ENCODE data around the gene TMOD3.

TMOD3 gene

GRCh38 chr15:51802593-51802992 lies 26.9 kb upstream of the TMOD3 start:
- Histone ChIP-seq H3K27me3 (replicated peaks; ENCODE audit: control insufficient read depth, insufficient read depth, low read length) (no peaks in the 10 kb centered on the region), H3K36me3 (ENCODE audit: control insufficient read depth, insufficient read depth, low read length) (peaks cover 8% of the 10 kb centered on the region), H3K4me3 (replicated peaks; ENCODE audit: low read depth, low read length) (no peak overlapping the region)
- TF ChIP-seq, protein P1, sequence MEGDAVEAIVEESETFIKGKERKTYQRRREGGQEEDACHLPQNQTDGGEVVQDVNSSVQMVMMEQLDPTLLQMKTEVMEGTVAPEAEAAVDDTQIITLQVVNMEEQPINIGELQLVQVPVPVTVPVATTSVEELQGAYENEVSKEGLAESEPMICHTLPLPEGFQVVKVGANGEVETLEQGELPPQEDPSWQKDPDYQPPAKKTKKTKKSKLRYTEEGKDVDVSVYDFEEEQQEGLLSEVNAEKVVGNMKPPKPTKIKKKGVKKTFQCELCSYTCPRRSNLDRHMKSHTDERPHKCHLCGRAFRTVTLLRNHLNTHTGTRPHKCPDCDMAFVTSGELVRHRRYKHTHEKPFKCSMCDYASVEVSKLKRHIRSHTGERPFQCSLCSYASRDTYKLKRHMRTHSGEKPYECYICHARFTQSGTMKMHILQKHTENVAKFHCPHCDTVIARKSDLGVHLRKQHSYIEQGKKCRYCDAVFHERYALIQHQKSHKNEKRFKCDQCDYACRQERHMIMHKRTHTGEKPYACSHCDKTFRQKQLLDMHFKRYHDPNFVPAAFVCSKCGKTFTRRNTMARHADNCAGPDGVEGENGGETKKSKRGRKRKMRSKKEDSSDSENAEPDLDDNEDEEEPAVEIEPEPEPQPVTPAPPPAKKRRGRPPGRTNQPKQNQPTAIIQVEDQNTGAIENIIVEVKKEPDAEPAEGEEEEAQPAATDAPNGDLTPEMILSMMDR (IDR thresholded peaks at IDR 0.05; ENCODE audit: insufficient read depth, low read length, poor library complexity, severe bottlenecking): no peak
- DNase-seq (ENCODE audit: extremely low read depth, insufficient read length): no peak

GRCh38 chr15:51803965-51804364 lies 25.5 kb upstream of the TMOD3 start:
- TF ChIP-seq, protein P1 (IDR thresholded peaks at IDR 0.05; ENCODE audit: insufficient read depth, low read length, poor library complexity, severe bottlenecking): no peak
- Histone ChIP-seq H3K36me3 (ENCODE audit: control insufficient read depth, insufficient read depth, low read length) (peaks cover 6% of the 10 kb centered on the region), H3K27me3 (replicated peaks; ENCODE audit: control insufficient read depth, insufficient read depth, low read length) (no peaks in the 10 kb centered on the region), H3K4me3 (replicated peaks; ENCODE audit: low read depth, low read length) (no peak overlapping the region)
- DNase-seq (ENCODE audit: extremely low read depth, insufficient read length): no peak

GRCh38 chr15:51806123-51806522 lies 23.3 kb upstream of the TMOD3 start:
- no peak for DNase-seq (ENCODE audit: extremely low read depth, insufficient read length)
- Histone ChIP-seq H3K4me3 (replicated peaks; ENCODE audit: low read depth, low read length) (no peak overlapping the region), H3K27me3 (replicated peaks; ENCODE audit: control insufficient read depth, insufficient read depth, low read length) (no peaks in the 10 kb centered on the region), H3K36me3 (ENCODE audit: control insufficient read depth, insufficient read depth, low read length) (peaks cover 6% of the 10 kb centered on the region)
- TF ChIP-seq, protein P1 (IDR thresholded peaks at IDR 0.05; ENCODE audit: insufficient read depth, low read length, poor library complexity, severe bottlenecking): no peak

- DNase-seq (ENCODE audit: extremely low read depth, insufficient read length): no peak
- Histone ChIP-seq H3K36me3 (ENCODE audit: control insufficient read depth, insufficient read depth, low read length) (peaks cover 6% of the 10 kb centered on the region), H3K27me3 (replicated peaks; ENCODE audit: control insufficient read depth, insufficient read depth, low read length) (no peaks in the 10 kb centered on the region), H3K4me3 (replicated peaks; ENCODE audit: low read depth, low read length) (no peak overlapping the region)
- TF ChIP-seq, protein P1 (IDR thresholded peaks at IDR 0.05; ENCODE audit: insufficient read depth, low read length, poor library complexity, severe bottlenecking): no peak
These were observed 20.0 kb upstream of the TMOD3 start for GRCh38 chr15:51809457-51809856.

DNA sequence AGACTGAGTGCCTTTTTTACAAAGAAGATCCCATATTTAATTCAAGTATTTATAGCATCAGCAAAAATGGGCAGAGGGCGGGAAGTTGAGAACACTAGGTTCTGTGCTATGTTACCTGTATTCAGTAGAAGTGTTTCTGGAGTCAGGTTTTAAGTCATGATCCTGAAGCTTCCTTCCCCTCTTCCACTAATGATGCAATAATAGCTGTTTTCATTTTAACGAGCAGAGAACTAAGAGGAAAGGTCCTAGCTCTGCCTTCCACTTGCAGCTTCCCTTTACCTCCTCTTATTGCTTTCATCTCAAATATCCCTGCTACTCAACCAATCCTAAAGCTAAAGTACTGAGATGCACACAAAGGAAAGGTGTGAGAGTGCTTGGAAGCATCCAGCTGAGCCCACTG lies 16.9 kb upstream of the TMOD3 start:
- TF ChIP-seq, protein P1 (IDR thresholded peaks at IDR 0.05; ENCODE audit: insufficient read depth, low read length, poor library complexity, severe bottlenecking): no peak
- Histone ChIP-seq H3K36me3 (ENCODE audit: control insufficient read depth, insufficient read depth, low read length) (peaks cover 2% of the 10 kb centered on the region; the same call in 1 of the 2 replicates), H3K4me3 (replicated peaks; ENCODE audit: low read depth, low read length) (no peak overlapping the region), H3K27me3 (replicated peaks; ENCODE audit: control insufficient read depth, insufficient read depth, low read length) (no peaks in the 10 kb centered on the region)
- DNase-seq (ENCODE audit: extremely low read depth, insufficient read length): no peak

- Histone ChIP-seq H3K36me3 (ENCODE audit: control insufficient read depth, insufficient read depth, low read length) (no peaks in the 10 kb centered on the region; the same call in 1 of the 2 replicates), H3K27me3 (replicated peaks; ENCODE audit: control insufficient read depth, insufficient read depth, low read length) (no peaks in the 10 kb centered on the region), H3K4me3 (replicated peaks; ENCODE audit: low read depth, low read length) (no peak overlapping the region)
- TF ChIP-seq, protein P1 (IDR thresholded peaks at IDR 0.05; ENCODE audit: insufficient read depth, low read length, poor library complexity, severe bottlenecking): no peak
- no peak for DNase-seq (ENCODE audit: extremely low read depth, insufficient read length)
These were observed 14.8 kb upstream of the TMOD3 start for GRCh38 chr15:51814606-51815005.
